ENCODE results near the gene SAMD3.
"Not testable (repeated sequence)": the region's sequence is repeated elsewhere in the genome, so short reads cannot be mapped to it uniquely, and the experiment has no call there.

The SAMD3 gene

GRCh38 chr6:130129762-130130246, 92.9 kb downstream of the SAMD3 start:
- no peak for DNase-seq (ENCODE audit: low spot score)

- no peak for DNase-seq (ENCODE audit: low spot score)
Measured at GRCh38 chr6:130128326-130128725, 94.4 kb downstream of the SAMD3 start.

GRCh38 chr6:130127195-130127594, 95.6 kb downstream of the SAMD3 start:
- no peak for DNase-seq (ENCODE audit: low spot score)

GRCh38 chr6:130122243-130122642, 100.5 kb downstream of the SAMD3 start:
- no peak for DNase-seq (ENCODE audit: low spot score)

- DNase-seq (ENCODE audit: low spot score) = no peak
Measured at GRCh38 chr6:130120731-130121130, 102.0 kb downstream of the SAMD3 start.

- DNase-seq (ENCODE audit: low spot score) = no peak
Measured at GRCh38 chr6:130119211-130119610, 103.5 kb downstream of the SAMD3 start.

GRCh38 chr6:130118236-130118635, 104.5 kb downstream of the SAMD3 start:
- no peak for DNase-seq (ENCODE audit: low spot score)

GRCh38 chr6:130117187-130117701, 105.5 kb downstream of the SAMD3 start:
- not testable (repeated sequence) for DNase-seq (ENCODE audit: low spot score)

- no peak for DNase-seq (ENCODE audit: low spot score)
Measured at GRCh38 chr6:130116273-130116672, 106.5 kb downstream of the SAMD3 start.

- no peak for DNase-seq (ENCODE audit: low spot score)
Measured at GRCh38 chr6:130115036-130115435, 107.7 kb downstream of the SAMD3 start.

- DNase-seq (ENCODE audit: low spot score) = no peak
Measured at GRCh38 chr6:130113201-130113710, 109.5 kb downstream of the SAMD3 start.

GRCh38 chr6:130111031-130111430, 111.7 kb downstream of the SAMD3 start:
- no peak for DNase-seq (ENCODE audit: low spot score)

- no peak for DNase-seq (ENCODE audit: low spot score)
Measured at GRCh38 chr6:130107710-130108109, 115.0 kb downstream of the SAMD3 start.

GRCh38 chr6:130105996-130106704, 116.6 kb downstream of the SAMD3 start:
- DNase-seq (ENCODE audit: low spot score) = no peak

- DNase-seq (ENCODE audit: low spot score) = no peak
Measured at GRCh38 chr6:130099119-130099518, 123.6 kb downstream of the SAMD3 start.

GRCh38 chr6:130098317-130098716, 124.4 kb downstream of the SAMD3 start:
- DNase-seq (ENCODE audit: low spot score) = no peak

Measured in hematopoietic multipotent progenitor cell treated with erythropoietin and hydrocortisone succinate and interleukin-3 and kit ligand, for 17 days (in vitro differentiated cells).